Fibroblast of mammary gland (primary cell): ENCODE data around the gene SKAP2.
A peak's percentile ranks its signal among the peaks of the same experiment; 100 is the strongest.

ENCODE experiments used
- DNase-seq: peaks from one replicate; pipeline ENCODE4 v3.0.0-alpha.2; 2010; ENCODE audit warnings: low read depth
- H3K4me3 ChIP-seq: 2 replicates; pipeline ENCODE4 v1.5.1; 2011; ENCODE audit warnings: low read depth, mild to moderate bottlenecking, low read length, moderate library complexity; ENCODE audit not compliant: control insufficient read depth
- TF ChIP-seq, protein P1 (sequence below): conservative IDR thresholded peaks from 2 replicates; pipeline ENCODE4 v1.5.1; 2011; ENCODE audit warnings: low read depth, low read length, inconsistent platforms; ENCODE audit not compliant: control insufficient read depth, insufficient read depth

Gene SKAP2

DNA sequence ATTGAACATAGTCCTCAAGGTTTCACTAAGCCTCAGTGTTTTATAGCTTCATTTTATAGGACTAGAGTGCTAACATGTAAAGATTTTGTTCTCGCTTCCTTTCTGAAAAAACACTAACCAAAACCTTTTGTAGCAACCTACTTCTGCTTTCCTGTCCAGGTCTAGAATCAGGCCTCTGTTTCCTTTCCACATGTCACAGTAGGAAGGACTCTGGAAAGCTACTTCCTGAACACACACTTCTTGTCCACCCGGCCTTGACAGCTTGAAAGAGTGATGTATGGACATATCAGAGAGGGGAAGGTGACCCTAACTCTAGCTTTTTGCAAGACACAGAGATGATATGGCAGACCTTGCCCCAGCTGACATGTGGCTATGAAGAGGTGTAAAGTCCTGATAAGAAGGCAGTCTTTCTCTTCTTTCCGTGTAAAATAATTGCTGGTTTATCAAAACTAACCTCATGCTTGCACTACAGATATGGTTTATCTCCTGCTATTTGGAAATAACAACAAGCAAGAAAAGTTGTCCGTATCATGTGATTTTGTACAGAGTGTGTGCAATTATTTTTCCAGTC is 175.4 kb downstream of the SKAP2 start:
- TF ChIP-seq, protein P1, sequence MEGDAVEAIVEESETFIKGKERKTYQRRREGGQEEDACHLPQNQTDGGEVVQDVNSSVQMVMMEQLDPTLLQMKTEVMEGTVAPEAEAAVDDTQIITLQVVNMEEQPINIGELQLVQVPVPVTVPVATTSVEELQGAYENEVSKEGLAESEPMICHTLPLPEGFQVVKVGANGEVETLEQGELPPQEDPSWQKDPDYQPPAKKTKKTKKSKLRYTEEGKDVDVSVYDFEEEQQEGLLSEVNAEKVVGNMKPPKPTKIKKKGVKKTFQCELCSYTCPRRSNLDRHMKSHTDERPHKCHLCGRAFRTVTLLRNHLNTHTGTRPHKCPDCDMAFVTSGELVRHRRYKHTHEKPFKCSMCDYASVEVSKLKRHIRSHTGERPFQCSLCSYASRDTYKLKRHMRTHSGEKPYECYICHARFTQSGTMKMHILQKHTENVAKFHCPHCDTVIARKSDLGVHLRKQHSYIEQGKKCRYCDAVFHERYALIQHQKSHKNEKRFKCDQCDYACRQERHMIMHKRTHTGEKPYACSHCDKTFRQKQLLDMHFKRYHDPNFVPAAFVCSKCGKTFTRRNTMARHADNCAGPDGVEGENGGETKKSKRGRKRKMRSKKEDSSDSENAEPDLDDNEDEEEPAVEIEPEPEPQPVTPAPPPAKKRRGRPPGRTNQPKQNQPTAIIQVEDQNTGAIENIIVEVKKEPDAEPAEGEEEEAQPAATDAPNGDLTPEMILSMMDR: no peak
- no peak for DNase-seq
- H3K4me3 ChIP-seq: no peak overlapping the region

DNA sequence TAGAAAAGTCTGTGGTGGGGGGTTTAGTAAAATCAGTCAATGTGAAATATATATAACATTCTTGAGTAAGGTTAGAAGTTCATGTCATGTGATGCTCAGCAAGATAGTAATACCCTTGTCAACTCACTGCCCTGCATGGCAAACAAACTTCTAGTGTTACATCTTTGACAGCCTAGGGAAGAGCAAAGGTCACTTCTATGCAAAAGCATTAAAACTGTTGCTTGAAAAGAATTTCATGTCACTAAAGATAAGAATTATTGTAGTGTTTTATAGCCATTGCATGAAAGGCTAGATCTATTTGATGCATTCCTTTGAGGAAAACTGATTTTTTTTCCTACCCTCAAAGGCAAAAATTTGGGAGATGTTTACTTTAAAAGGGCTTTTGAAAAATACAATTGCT is 176.0 kb downstream of the SKAP2 start:
- H3K4me3 ChIP-seq: no peak overlapping the region
- TF ChIP-seq, protein P1: no peak
- DNase-seq: no peak

DNA sequence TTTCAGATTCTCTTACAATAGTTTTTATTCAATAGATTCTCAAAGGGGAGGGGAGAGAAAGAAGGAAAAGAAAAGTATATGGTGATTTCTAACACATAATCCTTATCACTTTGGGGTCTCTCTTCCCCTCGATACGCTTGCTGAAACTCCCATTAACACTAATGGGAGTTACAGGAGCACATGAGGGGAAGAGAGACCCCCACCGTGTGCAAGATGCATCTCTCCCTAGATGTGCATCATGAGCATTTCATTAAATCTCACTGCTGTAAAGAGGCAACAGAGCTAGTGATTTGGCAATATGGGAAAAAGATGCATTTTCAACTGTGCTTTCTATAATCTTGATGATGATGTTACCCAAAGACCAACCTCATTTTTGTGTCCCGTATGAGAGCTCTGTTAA is 177.4 kb downstream of the SKAP2 start:
- DNase-seq: no peak
- TF ChIP-seq, protein P1: no peak
- no peak overlapping the region for H3K4me3 ChIP-seq

DNA sequence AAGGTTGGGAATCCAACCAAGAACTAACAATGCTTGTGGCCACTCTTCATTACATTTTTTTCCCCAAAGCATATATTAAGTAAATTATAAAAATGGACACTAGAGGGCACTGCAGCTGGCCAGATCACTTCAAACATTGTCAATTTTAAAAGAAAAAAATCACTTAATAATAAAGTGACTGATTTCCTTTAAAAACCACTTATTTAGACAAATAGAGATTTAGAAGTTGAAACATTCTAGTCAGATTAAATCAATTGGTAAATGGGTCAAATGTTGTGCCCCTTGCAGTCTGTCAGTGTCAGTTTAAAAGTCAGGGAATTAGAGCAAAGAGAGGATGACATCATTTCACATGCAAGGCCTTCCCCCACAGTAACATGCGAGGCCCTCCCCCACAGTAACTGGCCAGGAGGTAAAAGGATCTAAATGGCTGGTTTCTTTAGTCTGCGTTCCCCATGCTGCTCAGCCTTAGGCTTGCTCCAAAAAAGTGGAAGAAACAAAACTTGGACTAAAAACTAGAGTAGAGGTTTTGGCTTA is 177.9 kb downstream of the SKAP2 start:
- DNase-seq: peak; percentile 90
- H3K4me3 ChIP-seq: no peak overlapping the region
- TF ChIP-seq, protein P1: peak; percentile 50

DNA sequence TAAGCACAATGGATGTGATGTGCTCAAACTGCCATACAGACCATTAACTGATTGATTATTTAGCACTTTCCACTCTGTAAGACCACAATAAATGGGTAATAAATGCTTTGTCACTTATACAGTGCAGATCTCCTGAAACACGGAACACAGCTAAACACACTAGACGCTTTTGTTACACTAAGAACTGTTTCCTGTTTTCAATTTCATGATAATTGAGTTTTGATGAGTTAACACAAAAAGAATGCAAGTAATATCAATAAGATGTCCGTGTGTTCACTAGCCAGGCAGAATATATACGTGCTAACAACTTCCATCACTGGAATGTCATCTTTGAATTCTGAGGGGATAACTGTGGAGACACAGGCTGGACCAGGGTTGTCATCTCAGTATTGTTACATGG is 178.8 kb downstream of the SKAP2 start:
- TF ChIP-seq, protein P1: no peak
- DNase-seq: no peak
- H3K4me3 ChIP-seq: no peak overlapping the region

DNA sequence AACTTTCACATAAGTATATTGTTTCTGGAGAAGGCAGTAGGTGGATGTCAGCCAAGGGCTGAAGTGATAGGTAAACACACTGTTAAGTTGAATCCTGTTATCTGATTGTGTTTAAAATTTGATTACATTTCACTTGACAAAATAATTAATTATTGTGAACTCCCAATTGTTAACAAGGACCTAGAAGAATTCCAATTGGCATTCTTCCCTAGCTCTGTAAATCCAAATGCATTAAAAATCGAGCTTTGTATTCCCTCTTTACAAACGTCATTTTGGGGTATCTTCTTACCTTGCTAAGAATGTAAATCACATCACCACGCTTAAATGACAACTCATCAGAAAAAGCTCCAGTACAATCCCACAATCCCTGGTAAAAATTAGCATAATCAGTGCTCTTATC is 179.9 kb downstream of the SKAP2 start:
- TF ChIP-seq, protein P1: no peak
- DNase-seq: no peak
- H3K4me3 ChIP-seq: no peak overlapping the region

DNA sequence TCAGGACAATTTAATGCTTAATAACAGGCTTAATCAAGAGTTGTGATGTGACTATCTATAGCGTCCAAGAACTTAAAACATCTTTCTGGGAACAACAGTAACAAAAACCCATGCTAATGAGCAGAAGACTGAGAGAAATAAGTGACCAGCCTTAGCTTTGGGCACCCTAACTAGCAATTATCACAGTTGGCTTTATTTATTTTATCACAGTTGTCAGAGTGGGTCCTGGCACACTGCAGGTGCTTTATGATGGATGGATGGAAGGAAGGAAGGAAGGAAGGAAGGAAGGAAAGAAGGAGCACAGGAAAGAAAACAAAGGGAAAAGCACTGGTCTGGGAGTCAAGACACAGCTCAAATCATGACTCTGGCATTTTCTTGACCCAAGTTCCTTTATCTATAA is 181.1 kb downstream of the SKAP2 start:
- DNase-seq: no peak
- no peak overlapping the region for H3K4me3 ChIP-seq
- TF ChIP-seq, protein P1: no peak
